Measurements from ENCODE around the gene HERC2.
"Not testable (repeated sequence)": the region's sequence is repeated elsewhere in the genome, so short reads cannot be mapped to it uniquely, and the experiment has no call there.

The HERC2 gene

GRCh38 chr15:28169366-28169765, 152.6 kb downstream of the HERC2 start:
- DNase-seq, result no peak

- DNase-seq, result peak; percentile 14
Observed at GRCh38 chr15:28168405-28169121, 153.4 kb downstream of the HERC2 start.

- DNase-seq, result no peak
Observed at GRCh38 chr15:28167042-28167441, 154.9 kb downstream of the HERC2 start.

GRCh38 chr15:28165791-28166190, 156.2 kb downstream of the HERC2 start:
- no peak for DNase-seq

- no peak for DNase-seq
Observed at GRCh38 chr15:28164876-28165275, 157.1 kb downstream of the HERC2 start.

GRCh38 chr15:28154283-28154682, 167.7 kb downstream of the HERC2 start:
- no peak for DNase-seq

- no peak for DNase-seq
Observed at GRCh38 chr15:28153492-28154119, 168.4 kb downstream of the HERC2 start.

GRCh38 chr15:28152538-28152923, 169.4 kb downstream of the HERC2 start:
- not testable (repeated sequence) for DNase-seq

- not testable (repeated sequence) for DNase-seq
Observed at GRCh38 chr15:28151864-28152537, 170.0 kb downstream of the HERC2 start.

GRCh38 chr15:28147801-28148200, 174.2 kb downstream of the HERC2 start:
- peak; percentile 9 for DNase-seq

- DNase-seq, result not testable (repeated sequence)
Observed at GRCh38 chr15:28145419-28145818, 176.6 kb downstream of the HERC2 start.

GRCh38 chr15:28140062-28140461, 181.9 kb downstream of the HERC2 start:
- DNase-seq, result no peak

- DNase-seq, result not testable (repeated sequence)
Observed at GRCh38 chr15:28137408-28138039, 184.5 kb downstream of the HERC2 start.

- peak; percentile 25 for DNase-seq
Observed at GRCh38 chr15:28136236-28136904, 185.6 kb downstream of the HERC2 start.

- no peak for DNase-seq
Observed at GRCh38 chr15:28133281-28133680, 188.7 kb downstream of the HERC2 start.

GRCh38 chr15:28132524-28133275, 189.3 kb downstream of the HERC2 start:
- no peak for DNase-seq

- DNase-seq, result no peak
Observed at GRCh38 chr15:28131946-28132345, 190.0 kb downstream of the HERC2 start.

- no peak for DNase-seq
Observed at GRCh38 chr15:28131400-28131799, 190.6 kb downstream of the HERC2 start.

- no peak for DNase-seq
Observed at GRCh38 chr15:28130651-28131050, 191.3 kb downstream of the HERC2 start.

GRCh38 chr15:28129231-28129848, 192.6 kb downstream of the HERC2 start:
- DNase-seq, result no peak

- DNase-seq, result peak; percentile 81
Observed at GRCh38 chr15:28128031-28128430, 193.9 kb downstream of the HERC2 start.

GRCh38 chr15:28127036-28127435, 194.9 kb downstream of the HERC2 start:
- DNase-seq, result no peak

Data from MV-4-11 (cell line).